ENCODE results near the gene PDE4D. TPM values are rescaled to one million over a fixed set of nuclear protein-coding genes. Genes with fewer than 3 reads are reported as not detected.

PDE4D gene
- total and polyA plus RNA-seq, 10 of the 15 experiments (the other 5 are each of a cell fraction or from before 2014, with no cell fraction given), result 0.87 to 4.1 (median 2.2) TPM

GRCh38 chr5:58944221-58944620 lies 949.3 kb downstream of the PDE4D start:
- no peaks in the 10 kb centered on the region for H3K4me1 ChIP-seq (ENCODE audit: control insufficient read depth, insufficient read depth, low read length)
- H3K4me3 ChIP-seq, result no peak overlapping the region
- no peak overlapping the region for H3K27ac ChIP-seq (ENCODE audit: control insufficient read depth, insufficient read depth)
- H4K20me1 ChIP-seq (ENCODE audit: control insufficient read depth, insufficient read depth), result no peaks in the 10 kb centered on the region
- POLR2A ChIA-PET, result interaction anchor here (0.6 to 0.7 kb wide), 2 partner anchors 48 to 65 kb away, joined by 3 to 5 read pairs; no protein-coding TSS in a partner anchor
- SMC1A ChIA-PET (ENCODE audit: uncharacterized antibody, unreplicated experiment), result interaction anchor here (1.2 kb wide), 1 partner anchor 26 kb away, joined by 3 read pairs; no protein-coding TSS in a partner anchor
- no peak for FAIRE-seq
- no peaks in the 10 kb centered on the region for H3K36me3 ChIP-seq (ENCODE audit: control insufficient read depth in 2 of 2, insufficient read depth in 2 of 2, low read length in 1 of 2)
- BruUV-seq (replicated peaks), result no TSS peak
- 35% methylated on average over 1 of the region's 1 CpG for WGBS (ENCODE audit: insufficient coverage, insufficient replicate concordance, low lambda C conversion rate, missing lambda C conversion rate)
- H3K79me2 ChIP-seq (ENCODE audit: control insufficient read depth, insufficient read depth, low read length), result no peaks in the 10 kb centered on the region
- intact Hi-C loops (cut with micrococcal nuclease; ENCODE audit: unreplicated experiment), result no loop called here
- no peak overlapping the region for H3K4me2 ChIP-seq (ENCODE audit: control insufficient read depth, insufficient read depth)
- RAD21 ChIA-PET (ENCODE audit: unreplicated experiment), result no interaction called here
- H3K27me3 ChIP-seq (replicated peaks in 1 of 2; ENCODE audit: control insufficient read depth in 2 of 2, insufficient read depth in 2 of 2, low read length in 1 of 2), result no peaks in the 10 kb centered on the region
- no peaks in the 10 kb centered on the region for H3K9me3 ChIP-seq (replicated peaks; ENCODE audit: control insufficient read depth, insufficient read depth, low read length)
- in situ Hi-C loops (cut with MboI), result no loop called here
- CTCF ChIA-PET, result interaction anchor here (1.3 to 3.4 kb wide), 3 partner anchors 15 to 89 kb away, joined by 3 to 10 read pairs (median 9); no protein-coding TSS in a partner anchor
- TF ChIP-seq YBX1 (IDR thresholded peaks at IDR 0.05), result no peak
- TF ChIP-seq EED (IDR thresholded peaks at IDR 0.05; ENCODE audit: low read depth), result no peak
- TF ChIP-seq IKZF2 (IDR thresholded peaks at IDR 0.05), result no peak
- no peak for TF ChIP-seq BMI1 (IDR thresholded peaks at IDR 0.05; ENCODE audit: borderline replicate concordance)
- no peak for TF ChIP-seq SIN3A (IDR thresholded peaks at IDR 0.05; ENCODE audit: low read depth, low read length)
- no peak for TF ChIP-seq ZNF24 (IDR thresholded peaks at IDR 0.05)
- no peak for TF ChIP-seq IRF5 (IDR thresholded peaks at IDR 0.05; ENCODE audit: borderline replicate concordance)
- no peak for TF ChIP-seq PRDM15 (CRISPR knock-in tag; IDR thresholded peaks at IDR 0.05)
- TF ChIP-seq RELA (IDR thresholded peaks at IDR 0.05; ENCODE audit: borderline replicate concordance, partially characterized antibody), result no peak
- TF ChIP-seq RAD21 (IDR thresholded peaks at IDR 0.05; ENCODE audit: insufficient read depth, low read depth, low read length), result no peak
- no peak for TF ChIP-seq TCF12 (IDR thresholded peaks at IDR 0.05; ENCODE audit: low read depth, low read length)
- TF ChIP-seq JUND (IDR thresholded peaks at IDR 0.05; ENCODE audit: low read depth, low read length), result no peak
- TF ChIP-seq LARP7 (IDR thresholded peaks at IDR 0.05), result no peak
- TF ChIP-seq MTA2 (IDR thresholded peaks at IDR 0.05; ENCODE audit: low read depth), result no peak
- TF ChIP-seq HCFC1 (IDR thresholded peaks at IDR 0.05; ENCODE audit: low read length), result no peak
- no peak for TF ChIP-seq MEF2A (IDR thresholded peaks at IDR 0.05; ENCODE audit: insufficient read depth, low read depth, low read length)
- no peak for TF ChIP-seq CREM (IDR thresholded peaks at IDR 0.05; ENCODE audit: low read depth)
- DNase-seq (ENCODE audit: low read depth, low spot score), result no peak
- H2AFZ ChIP-seq (ENCODE audit: control insufficient read depth, low read depth, low read length), result no peak overlapping the region
- no peak overlapping the region for H3K9ac ChIP-seq (ENCODE audit: control insufficient read depth, insufficient read depth, low read length)
- no peak for ATAC-seq

All from GM12878 (cell line).